HPDE6-E6E7 (cell line): ENCODE measurements around the gene NRP2.
A peak's percentile ranks its signal among the peaks of the same experiment; 100 is the strongest.

Experiments used
- DNase-seq: peaks from one replicate; pipeline ENCODE4 v3.0.0; 2011; ENCODE audit warnings: missing footprints; ENCODE audit errors: extremely low spot score

NRP2 gene

GRCh38 chr2:205660521-205661124 lies 21.7 kb upstream of the NRP2 start:
- no peak for DNase-seq

GRCh38 chr2:205661281-205661680 lies 21.0 kb upstream of the NRP2 start:
- no peak for DNase-seq

GRCh38 chr2:205662206-205662965 lies 19.9 kb upstream of the NRP2 start:
- DNase-seq = no peak

GRCh38 chr2:205665791-205666190 lies 16.5 kb upstream of the NRP2 start:
- no peak for DNase-seq

- no peak for DNase-seq
These were observed 12.0 kb upstream of the NRP2 start for GRCh38 chr2:205670292-205670691.

GRCh38 chr2:205673312-205673711 lies 9.0 kb upstream of the NRP2 start:
- no peak for DNase-seq

GRCh38 chr2:205675861-205676516 lies 6.3 kb upstream of the NRP2 start:
- no peak for DNase-seq

GRCh38 chr2:205678541-205679142 lies 3.7 kb upstream of the NRP2 start:
- DNase-seq = no peak

GRCh38 chr2:205679410-205680009 lies 2.8 kb upstream of the NRP2 start:
- DNase-seq = no peak

- no peak for DNase-seq
These were observed 2.2 kb upstream of the NRP2 start for GRCh38 chr2:205680067-205680466.

GRCh38 chr2:205680903-205681302 lies 1.4 kb upstream of the NRP2 start:
- DNase-seq = no peak

- DNase-seq = no peak
These were observed 681 bp upstream of the NRP2 start for GRCh38 chr2:205681401-205682238.

- DNase-seq = no peak
These were observed 735 bp downstream of the NRP2 start for GRCh38 chr2:205682971-205683501.

GRCh38 chr2:205683502-205684367 lies 1.4 kb downstream of the NRP2 start:
- DNase-seq = no peak

GRCh38 chr2:205684871-205685313 lies 2.6 kb downstream of the NRP2 start:
- no peak for DNase-seq

GRCh38 chr2:205685314-205686055 lies 3.2 kb downstream of the NRP2 start:
- peak; percentile 67 for DNase-seq

- no peak for DNase-seq
These were observed 3.9 kb downstream of the NRP2 start for GRCh38 chr2:205686056-205686782.
